Suprapubic skin (tissue), 4 donors: ENCODE results near the gene AGL.

Experiments
- CTCF ChIP-seq, 2 donors: fragments of 200-600 bp in 1 of 2; fragments of 450-650 bp in 1 of 2; sonication (generic) in 1 of 2; IDR thresholded peaks; one replicate each; pipeline ENCODE4 v1.5.1; 2016 to 2019; ENCODE audit warnings: antibody characterized with exemption in 2 of 2, mild to moderate bottlenecking in 1 of 2, moderate library complexity in 1 of 2
- EP300 ChIP-seq: sonication (generic); formaldehyde crosslinking; IDR thresholded peaks from one replicate; pipeline ENCODE4 v1.6.1; 2017; ENCODE audit warnings: antibody characterized with exemption
- POLR2A ChIP-seq, 2 donors: fragments of 450-650 bp; IDR thresholded peaks; one replicate each; pipeline ENCODE4 v1.6.1; 2017; ENCODE audit warnings: antibody characterized with exemption in 2 of 2, mild to moderate bottlenecking in 2 of 2, moderate library complexity in 2 of 2
- POLR2AphosphoS5 ChIP-seq, 3 donors: sonication (generic); formaldehyde crosslinking; IDR thresholded peaks; one replicate each; pipeline ENCODE4 v1.6.1; 2017; ENCODE audit warnings: antibody characterized with exemption in 3 of 3

- TF ChIP-seq CTCF (IDR thresholded peaks at IDR 0.05) (no peak), POLR2A (IDR thresholded peaks at IDR 0.05) (no peak), EP300 (no peak), POLR2AphosphoS5 (IDR thresholded peaks at IDR 0.05) (no peak)
These were observed 24.5 kb upstream of the AGL start for GRCh38 chr1:99825702-99826101.
